PFSK-1 (cell line): Measurements from ENCODE around the gene KIF4A.

Experiments
- POLR2AphosphoS5 ChIP-seq: IDR thresholded peaks from 2 replicates; pipeline ENCODE4 v1.6.1; 2012; ENCODE audit warnings: low read depth, mild to moderate bottlenecking, control low read depth, low read length, moderate library complexity
- TF ChIP-seq, protein P1 (sequence below), 2 experiments: IDR thresholded peaks; 2 replicates each; pipeline versions ENCODE4 v1.6.1 to v1.8.0; 2011 to 2012; ENCODE audit warnings: low read depth in 2 of 2, low read length in 2 of 2, control low read depth in 1 of 2, inconsistent platforms in 1 of 2, mild to moderate bottlenecking in 1 of 2, moderate library complexity in 1 of 2; ENCODE audit not compliant: insufficient read depth in 1 of 2

DNA sequence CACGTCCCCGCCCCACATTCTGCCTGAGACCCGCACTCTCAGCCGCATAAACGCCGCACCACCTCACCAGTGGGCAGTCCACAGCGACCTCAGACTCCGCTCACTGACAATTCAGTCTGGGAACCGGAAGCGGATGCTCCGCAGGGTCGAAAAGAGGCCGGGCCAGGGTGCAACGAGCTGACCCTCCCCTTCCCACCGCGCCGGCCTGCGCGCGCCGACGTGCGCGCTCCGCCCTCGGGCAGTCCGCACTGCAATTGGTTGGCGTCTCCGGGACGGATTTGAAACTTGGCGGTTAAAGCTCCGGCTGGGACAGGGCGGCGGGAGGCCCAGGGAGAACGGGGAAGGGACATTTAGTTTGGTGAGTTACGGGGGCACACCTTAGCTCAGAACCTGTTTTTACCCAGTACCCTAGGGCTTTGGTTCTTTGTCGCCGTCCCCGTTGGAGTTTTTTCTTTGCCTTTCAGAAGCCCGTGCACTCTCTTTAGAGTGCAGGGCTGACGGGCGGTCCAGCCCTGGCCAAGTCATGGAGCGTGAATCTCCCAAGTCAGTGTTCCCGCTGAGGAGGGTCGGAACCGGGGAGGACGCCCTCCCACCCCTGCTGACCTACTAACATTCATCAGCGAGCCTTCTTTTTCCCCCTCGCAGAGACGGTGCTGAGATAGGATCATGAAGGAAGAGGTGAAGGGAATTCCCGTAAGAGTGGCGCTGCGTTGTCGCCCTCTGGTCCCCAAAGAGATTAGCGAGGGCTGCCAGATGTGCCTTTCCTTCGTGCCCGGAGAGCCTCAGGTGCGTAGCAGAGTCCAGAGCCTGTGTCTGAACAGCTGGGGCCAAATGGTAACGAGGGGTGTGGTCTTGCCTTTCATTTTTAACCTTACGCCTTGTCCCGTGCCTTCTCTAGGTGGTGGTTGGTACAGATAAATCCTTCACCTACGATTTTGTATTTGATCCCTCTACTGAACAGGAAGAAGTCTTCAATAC lies at the start of gene KIF4A, which contains the start of gene PDZD11:
- peak; percentile 79 for TF ChIP-seq POLR2AphosphoS5
- TF ChIP-seq, protein P1, sequence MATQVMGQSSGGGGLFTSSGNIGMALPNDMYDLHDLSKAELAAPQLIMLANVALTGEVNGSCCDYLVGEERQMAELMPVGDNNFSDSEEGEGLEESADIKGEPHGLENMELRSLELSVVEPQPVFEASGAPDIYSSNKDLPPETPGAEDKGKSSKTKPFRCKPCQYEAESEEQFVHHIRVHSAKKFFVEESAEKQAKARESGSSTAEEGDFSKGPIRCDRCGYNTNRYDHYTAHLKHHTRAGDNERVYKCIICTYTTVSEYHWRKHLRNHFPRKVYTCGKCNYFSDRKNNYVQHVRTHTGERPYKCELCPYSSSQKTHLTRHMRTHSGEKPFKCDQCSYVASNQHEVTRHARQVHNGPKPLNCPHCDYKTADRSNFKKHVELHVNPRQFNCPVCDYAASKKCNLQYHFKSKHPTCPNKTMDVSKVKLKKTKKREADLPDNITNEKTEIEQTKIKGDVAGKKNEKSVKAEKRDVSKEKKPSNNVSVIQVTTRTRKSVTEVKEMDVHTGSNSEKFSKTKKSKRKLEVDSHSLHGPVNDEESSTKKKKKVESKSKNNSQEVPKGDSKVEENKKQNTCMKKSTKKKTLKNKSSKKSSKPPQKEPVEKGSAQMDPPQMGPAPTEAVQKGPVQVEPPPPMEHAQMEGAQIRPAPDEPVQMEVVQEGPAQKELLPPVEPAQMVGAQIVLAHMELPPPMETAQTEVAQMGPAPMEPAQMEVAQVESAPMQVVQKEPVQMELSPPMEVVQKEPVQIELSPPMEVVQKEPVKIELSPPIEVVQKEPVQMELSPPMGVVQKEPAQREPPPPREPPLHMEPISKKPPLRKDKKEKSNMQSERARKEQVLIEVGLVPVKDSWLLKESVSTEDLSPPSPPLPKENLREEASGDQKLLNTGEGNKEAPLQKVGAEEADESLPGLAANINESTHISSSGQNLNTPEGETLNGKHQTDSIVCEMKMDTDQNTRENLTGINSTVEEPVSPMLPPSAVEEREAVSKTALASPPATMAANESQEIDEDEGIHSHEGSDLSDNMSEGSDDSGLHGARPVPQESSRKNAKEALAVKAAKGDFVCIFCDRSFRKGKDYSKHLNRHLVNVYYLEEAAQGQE (IDR thresholded peaks at IDR 0.05; ENCODE audit: insufficient read depth in 1 of 2, low read depth in 2 of 2, low read length in 2 of 2) = no peak
